GM12864 (cell line): Measurements from ENCODE around the gene RNF217.

Experiments used
- DNase-seq: peaks from one replicate; pipeline ENCODE4 v3.0.0-alpha.2; 2011; ENCODE audit warnings: low read depth
- H3K4me3 ChIP-seq: 2 replicates; pipeline ENCODE4 v1.5.1; 2011; ENCODE audit warnings: mild to moderate bottlenecking, low read depth, low read length, control low read depth
- TF ChIP-seq, protein P1 (sequence below): IDR thresholded peaks from 2 replicates; pipeline ENCODE4 v1.5.1; 2011; ENCODE audit warnings: low read depth, mild to moderate bottlenecking, moderate library complexity, low read length, control low read depth, inconsistent platforms; ENCODE audit errors: missing control alignments

RNF217 gene

DNA sequence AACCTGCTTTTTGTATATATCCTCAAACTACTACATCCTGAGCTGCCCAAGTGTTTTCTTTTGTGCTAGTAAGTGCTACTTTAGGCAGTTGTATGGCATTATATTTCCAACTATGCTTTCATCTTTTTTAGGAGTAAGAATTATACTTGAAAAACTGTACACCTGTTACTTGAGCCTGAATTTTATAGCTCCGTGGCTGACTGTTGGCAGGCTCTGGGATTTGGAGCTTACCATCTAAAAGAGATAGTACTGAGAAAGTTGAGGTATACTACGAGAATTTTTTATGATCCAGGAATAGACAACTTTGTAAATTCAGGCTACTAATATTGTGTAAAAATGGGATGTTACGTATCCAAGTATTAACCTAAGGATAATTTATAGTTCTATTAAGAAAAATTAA lies 32.4 kb downstream of the RNF217 start:
- TF ChIP-seq, protein P1, sequence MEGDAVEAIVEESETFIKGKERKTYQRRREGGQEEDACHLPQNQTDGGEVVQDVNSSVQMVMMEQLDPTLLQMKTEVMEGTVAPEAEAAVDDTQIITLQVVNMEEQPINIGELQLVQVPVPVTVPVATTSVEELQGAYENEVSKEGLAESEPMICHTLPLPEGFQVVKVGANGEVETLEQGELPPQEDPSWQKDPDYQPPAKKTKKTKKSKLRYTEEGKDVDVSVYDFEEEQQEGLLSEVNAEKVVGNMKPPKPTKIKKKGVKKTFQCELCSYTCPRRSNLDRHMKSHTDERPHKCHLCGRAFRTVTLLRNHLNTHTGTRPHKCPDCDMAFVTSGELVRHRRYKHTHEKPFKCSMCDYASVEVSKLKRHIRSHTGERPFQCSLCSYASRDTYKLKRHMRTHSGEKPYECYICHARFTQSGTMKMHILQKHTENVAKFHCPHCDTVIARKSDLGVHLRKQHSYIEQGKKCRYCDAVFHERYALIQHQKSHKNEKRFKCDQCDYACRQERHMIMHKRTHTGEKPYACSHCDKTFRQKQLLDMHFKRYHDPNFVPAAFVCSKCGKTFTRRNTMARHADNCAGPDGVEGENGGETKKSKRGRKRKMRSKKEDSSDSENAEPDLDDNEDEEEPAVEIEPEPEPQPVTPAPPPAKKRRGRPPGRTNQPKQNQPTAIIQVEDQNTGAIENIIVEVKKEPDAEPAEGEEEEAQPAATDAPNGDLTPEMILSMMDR: no peak
- H3K4me3 ChIP-seq: no peak overlapping the region
- no peak for DNase-seq

DNA sequence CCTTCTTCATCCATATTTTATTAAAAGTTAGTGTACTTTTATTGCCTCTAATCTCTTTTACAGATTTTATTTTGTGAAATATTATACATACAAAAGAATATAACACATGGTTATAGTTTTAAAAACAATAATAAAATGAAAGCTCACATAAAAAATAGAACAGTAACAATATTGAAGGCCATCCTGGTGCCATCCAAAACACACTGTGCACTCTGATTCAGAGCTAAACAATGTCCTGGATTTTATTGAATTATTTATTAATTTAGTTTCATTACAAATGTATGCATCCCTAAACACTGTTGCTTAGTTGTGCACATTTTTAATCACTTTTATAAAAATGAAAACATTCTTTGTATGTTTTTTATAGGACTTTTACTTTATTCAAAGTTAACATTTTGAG lies 32.9 kb downstream of the RNF217 start:
- TF ChIP-seq, protein P1: no peak
- no peak for DNase-seq
- no peak overlapping the region for H3K4me3 ChIP-seq

DNA sequence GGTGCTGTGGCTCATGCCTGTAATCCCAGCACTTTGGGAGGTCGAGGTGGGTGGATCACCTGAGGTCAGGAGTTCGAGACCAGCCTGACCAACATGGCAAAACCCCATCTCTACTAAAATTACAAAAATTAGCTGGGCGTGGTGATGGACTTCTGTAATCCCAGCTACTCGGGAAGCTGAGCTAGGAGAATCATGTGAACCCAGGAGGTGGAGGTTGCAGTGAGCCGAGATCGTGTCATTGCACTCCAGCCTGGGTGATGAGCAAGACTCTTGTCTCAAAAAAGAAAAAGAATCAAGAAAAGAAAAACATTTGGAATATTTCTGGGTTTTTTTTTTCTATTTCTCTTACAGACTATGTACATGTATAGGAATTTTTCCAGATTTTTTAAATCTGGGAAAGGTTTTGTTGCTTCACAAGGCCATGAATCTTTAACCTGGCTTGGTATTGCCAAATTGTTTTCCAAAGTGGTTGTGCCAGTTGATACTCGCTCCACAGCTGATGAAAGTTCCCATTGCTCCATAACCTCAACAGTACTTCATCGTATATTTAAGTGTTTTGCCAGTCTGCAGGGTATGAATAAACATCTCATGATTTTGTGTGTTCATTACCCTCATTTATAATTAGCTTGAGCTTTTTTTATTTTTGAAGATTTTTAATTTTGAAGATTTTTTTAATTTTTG lies 33.5 kb downstream of the RNF217 start:
- TF ChIP-seq, protein P1: no peak
- no peak overlapping the region for H3K4me3 ChIP-seq
- no peak for DNase-seq

DNA sequence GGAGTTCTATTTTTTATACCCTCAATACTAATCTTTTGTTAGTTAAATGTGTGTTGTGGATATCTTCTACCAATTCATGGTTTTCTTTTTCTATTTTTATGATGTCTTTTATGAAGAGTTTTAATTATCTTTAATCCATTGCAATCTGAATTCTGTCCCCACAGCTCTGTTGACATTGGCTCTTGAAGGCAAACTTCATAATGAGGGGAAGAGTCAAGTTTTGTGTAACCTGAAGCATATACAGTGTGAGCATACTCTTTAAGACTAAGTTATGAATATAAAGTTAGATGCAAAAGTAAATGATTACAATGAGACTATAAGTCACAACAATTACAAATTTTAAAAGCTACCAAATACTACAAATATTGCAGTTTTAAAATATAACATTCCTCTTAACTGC lies 34.2 kb downstream of the RNF217 start:
- H3K4me3 ChIP-seq: no peak overlapping the region

DNA sequence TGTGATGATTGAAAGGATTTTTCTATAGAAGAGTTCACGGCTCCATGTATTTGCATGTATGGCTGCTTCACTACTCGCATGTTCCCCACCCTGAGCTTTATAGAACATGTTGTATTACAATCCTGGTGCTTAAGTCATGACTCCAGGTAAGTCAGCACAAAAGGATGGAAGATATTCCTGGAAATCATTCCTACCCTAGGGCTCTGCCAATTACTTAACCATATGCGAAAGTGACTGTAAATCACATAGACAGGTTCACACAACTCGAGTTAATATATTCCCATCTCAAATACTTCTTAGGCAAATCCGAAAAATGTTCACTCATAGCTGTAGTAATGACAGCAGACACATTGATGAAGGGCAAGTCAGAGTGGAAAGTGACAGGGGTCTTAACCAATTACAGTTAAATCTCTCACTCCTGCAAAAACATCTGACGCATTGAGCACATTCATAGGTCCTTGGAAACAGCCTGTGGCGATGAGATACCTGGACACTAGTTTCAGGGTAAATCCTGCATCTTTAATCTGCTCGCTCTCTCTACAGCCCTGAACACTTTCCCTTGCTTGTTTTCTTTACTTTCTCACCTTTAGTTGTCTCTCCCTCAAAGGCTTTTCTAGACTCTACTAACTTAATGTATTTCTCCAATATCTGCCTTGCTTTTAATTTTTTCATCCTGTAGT lies 35.1 kb downstream of the RNF217 start:
- no peak overlapping the region for H3K4me3 ChIP-seq
- TF ChIP-seq, protein P1: no peak
- no peak for DNase-seq

More for the DNA sequence above, 34.2 kb downstream of the RNF217 start:
- TF ChIP-seq, protein P1: no peak
- no peak for DNase-seq

DNA sequence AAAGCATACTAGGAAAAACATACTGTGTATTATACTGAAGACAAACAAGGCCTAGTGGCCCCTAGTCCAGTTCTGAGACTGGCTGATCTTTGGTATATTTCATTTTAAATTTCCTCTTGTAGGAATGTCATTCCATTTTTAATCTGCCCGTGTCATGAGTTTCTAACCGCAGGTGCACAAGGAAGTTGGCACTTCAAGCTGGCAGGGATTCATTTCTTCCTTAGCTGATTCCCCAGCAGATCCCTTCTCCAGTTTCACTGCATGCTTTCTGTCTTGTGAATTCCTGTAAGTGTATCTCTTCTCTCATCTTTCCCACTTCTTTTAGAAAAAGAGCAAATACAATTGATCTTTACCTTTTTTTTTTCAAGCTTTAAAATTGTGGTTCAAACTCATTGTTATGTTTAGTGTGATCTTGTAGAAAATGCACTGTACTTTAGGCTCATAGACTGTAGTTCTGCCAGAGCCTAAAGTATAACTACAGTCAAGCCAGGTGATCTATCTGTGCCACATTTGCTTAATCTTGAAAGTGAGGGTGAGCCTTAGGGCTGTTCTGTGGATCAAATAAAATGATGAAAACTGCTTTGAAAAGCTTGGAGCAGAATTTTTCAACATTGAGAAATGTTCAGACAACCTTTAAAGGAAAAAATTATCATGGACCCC lies 37.0 kb downstream of the RNF217 start:
- no peak overlapping the region for H3K4me3 ChIP-seq
- TF ChIP-seq, protein P1: no peak
- DNase-seq: no peak
